ENCODE data around the gene CUBN.
A peak's percentile ranks its signal among the peaks of the same experiment; 100 is the strongest.

CUBN gene

DNA sequence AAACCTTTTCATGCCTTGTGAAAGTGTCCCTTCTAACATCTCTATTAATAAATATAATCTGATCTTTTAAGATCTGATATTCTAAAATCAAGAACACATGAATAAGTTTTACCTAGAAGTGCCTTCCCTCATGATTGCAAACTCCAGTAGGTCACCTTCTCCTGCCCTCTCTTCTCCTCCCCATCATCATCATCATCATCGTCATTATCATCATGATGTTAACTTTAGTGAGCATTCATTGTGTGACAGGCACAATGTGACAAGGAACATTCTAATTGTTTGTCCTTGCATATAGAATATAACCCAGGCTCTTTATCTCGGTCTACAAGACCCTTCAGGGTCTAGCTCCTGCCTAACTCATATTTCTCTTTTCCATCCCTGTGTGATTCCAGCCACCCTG, 51.7 kb downstream of the CUBN start:
- Histone ChIP-seq H3K9me3 (ENCODE audit: low read depth, low read length) (no peaks in the 10 kb centered on the region), H3K36me3 (ENCODE audit: insufficient read depth, low read length) (no peaks in the 10 kb centered on the region), H3K9ac (ENCODE audit: insufficient read length) (no peak overlapping the region), H3K4me3 (no peak overlapping the region), H3K27ac (peak overlapping the region; percentile 78)
- TF ChIP-seq POLR2AphosphoS5 (IDR thresholded peaks at IDR 0.05; ENCODE audit: borderline replicate concordance, low read depth, low read length) (no peak), FOXP2 (optimal IDR thresholded peaks at IDR 0.05; ENCODE audit: control extremely low read depth, extremely low read length, insufficient read depth) (no peak), EZH2 (IDR thresholded peaks at IDR 0.05) (no peak)
- DNase-seq (ENCODE audit: low read depth, low spot score) = no peak

DNA sequence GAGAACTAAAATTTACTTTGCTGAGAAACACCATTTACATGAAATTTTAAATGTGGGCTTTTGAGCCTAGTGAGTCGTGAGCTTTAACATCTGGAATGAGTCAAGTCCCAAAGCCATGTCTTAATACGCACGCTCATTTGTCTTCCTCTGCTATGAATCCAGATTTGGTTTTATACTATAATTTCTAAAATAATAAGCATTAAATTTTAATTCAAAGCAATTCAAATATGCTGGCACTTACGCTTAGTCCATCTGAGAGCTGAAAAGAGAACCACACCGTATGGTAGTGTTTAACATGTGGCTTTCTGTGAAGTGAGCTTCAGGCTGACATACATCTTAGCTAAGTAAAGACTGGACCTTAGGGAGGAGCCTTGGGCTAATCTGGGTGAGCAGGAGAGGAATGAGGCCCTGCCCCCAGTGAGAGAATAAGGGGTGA, 52.2 kb downstream of the CUBN start:
- H3K4me3 ChIP-seq = no peak overlapping the region
- H3K27ac ChIP-seq = peak overlapping the region; percentile 78
- TF ChIP-seq FOXP2 (optimal IDR thresholded peaks at IDR 0.05; ENCODE audit: control extremely low read depth, extremely low read length, insufficient read depth) (no peak), POLR2AphosphoS5 (IDR thresholded peaks at IDR 0.05; ENCODE audit: borderline replicate concordance, low read depth, low read length) (no peak), EZH2 (IDR thresholded peaks at IDR 0.05) (no peak)
- no peak for DNase-seq (ENCODE audit: low read depth, low spot score)
- H3K9ac ChIP-seq (ENCODE audit: insufficient read length) = no peak overlapping the region
- H3K36me3 ChIP-seq (ENCODE audit: insufficient read depth, low read length) = no peaks in the 10 kb centered on the region
- H3K9me3 ChIP-seq (ENCODE audit: low read depth, low read length) = no peaks in the 10 kb centered on the region

DNA sequence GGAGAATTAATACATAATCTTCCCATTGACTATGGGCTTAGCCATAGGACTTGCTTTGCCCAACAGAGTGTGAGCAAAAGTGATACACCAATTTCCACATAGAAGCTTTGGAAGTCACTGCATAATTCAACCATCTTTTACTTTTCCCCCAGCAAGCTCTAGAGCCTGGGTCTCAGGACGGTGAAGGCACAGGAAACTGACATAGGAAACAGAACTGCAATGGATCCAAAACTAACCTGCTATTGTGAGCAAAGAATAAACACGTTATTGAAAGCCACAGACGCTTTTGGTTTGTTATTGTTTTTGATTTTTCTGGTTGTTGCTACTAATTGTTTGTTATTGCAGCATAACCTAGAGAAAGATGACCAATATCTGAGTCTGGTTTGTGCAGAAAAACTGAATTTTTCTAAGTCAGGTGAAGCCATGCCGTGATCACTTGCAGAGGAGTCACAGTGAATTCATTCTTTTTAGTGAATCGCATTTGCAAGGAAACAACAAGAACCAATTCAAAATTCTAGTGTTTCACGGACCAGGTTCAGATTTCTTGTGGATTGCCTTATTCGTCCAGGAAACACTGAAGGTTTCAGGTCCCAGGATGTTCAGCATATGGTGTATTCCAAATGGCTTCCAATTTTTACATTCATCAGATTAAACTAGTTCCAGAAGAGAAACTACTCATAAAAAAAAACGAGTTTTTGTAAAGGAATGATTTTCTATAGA, 52.8 kb downstream of the CUBN start:
- Histone ChIP-seq H3K27ac (peak overlapping the region; percentile 79), H3K9me3 (ENCODE audit: low read depth, low read length) (no peaks in the 10 kb centered on the region), H3K4me3 (no peak overlapping the region), H3K36me3 (ENCODE audit: insufficient read depth, low read length) (no peaks in the 10 kb centered on the region), H3K9ac (ENCODE audit: insufficient read length) (no peak overlapping the region)
- DNase-seq (ENCODE audit: low read depth, low spot score) = no peak
- TF ChIP-seq POLR2AphosphoS5 (IDR thresholded peaks at IDR 0.05; ENCODE audit: borderline replicate concordance, low read depth, low read length) = no peak
- TF ChIP-seq EZH2 (IDR thresholded peaks at IDR 0.05) = no peak
- no peak for TF ChIP-seq FOXP2 (optimal IDR thresholded peaks at IDR 0.05; ENCODE audit: control extremely low read depth, extremely low read length, insufficient read depth)

DNA sequence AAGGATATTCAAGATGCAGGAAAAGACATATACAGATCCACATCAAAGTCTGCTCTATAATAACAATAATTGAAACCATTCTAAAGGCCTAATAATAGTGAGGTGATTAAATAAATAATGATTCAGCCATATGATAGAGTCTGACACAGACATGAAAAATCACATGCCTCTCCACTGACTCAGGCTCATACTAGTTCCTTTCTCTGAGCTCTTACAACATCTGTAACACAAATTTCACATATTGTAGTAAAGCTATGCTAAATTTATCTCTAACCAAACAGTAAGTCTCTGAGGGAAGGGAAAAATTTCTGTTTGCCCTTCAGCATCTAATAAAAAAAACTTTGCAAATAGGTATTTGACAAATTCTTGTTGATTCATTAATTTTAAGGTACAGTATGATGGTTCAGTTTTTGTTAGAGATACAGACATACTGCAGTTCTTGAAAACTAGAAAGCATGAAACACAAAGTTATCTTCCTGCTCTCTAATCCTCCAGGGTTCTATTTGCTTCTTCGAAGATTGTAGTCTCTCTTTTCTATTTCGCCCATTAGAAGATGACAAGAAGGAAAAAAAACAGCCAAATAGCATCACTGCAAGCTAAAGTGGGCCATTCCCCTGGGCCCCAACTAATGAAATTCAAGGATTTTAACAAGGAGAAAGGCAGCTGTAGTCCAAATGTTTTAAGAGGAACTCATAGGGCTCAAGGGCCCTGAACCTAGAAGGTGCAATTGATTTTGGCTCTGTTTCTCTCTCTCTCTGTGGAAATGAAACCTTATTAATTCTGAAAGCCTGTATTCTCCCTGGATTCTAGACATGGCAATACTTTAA, 53.9 kb downstream of the CUBN start:
- no peak for DNase-seq (ENCODE audit: low read depth, low spot score)
- H3K36me3 ChIP-seq (ENCODE audit: insufficient read depth, low read length) = no peaks in the 10 kb centered on the region
- H3K9me3 ChIP-seq (ENCODE audit: low read depth, low read length) = no peaks in the 10 kb centered on the region
- TF ChIP-seq FOXP2 (optimal IDR thresholded peaks at IDR 0.05; ENCODE audit: control extremely low read depth, extremely low read length, insufficient read depth) = no peak
- TF ChIP-seq POLR2AphosphoS5 (IDR thresholded peaks at IDR 0.05; ENCODE audit: borderline replicate concordance, low read depth, low read length) = no peak
- no peak for TF ChIP-seq EZH2 (IDR thresholded peaks at IDR 0.05)
- no peak overlapping the region for H3K9ac ChIP-seq (ENCODE audit: insufficient read length)
- peak overlapping the region; percentile 38; the same call in 1 of the 2 replicates for H3K4me3 ChIP-seq
- H3K27ac ChIP-seq = peak overlapping the region; percentile 79

DNA sequence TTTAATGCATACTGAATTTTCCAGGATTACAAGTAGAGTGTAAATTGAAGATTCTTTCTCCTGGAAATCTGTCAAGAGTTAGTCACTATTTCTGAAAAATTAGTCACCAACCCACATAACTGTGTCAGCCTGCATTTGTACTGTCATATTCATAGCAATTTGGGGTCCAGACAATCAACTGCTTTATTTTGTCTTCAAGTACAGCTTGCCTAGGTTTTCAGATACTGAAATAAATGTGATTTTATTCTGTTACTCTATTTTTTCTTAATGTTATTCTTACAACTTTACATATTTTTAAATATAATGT, 55.1 kb downstream of the CUBN start:
- no peak overlapping the region for H3K4me3 ChIP-seq
- H3K27ac ChIP-seq = no peak overlapping the region
- TF ChIP-seq POLR2AphosphoS5 (IDR thresholded peaks at IDR 0.05; ENCODE audit: borderline replicate concordance, low read depth, low read length) (no peak), FOXP2 (optimal IDR thresholded peaks at IDR 0.05; ENCODE audit: control extremely low read depth, extremely low read length, insufficient read depth) (no peak), EZH2 (IDR thresholded peaks at IDR 0.05) (no peak)
- no peaks in the 10 kb centered on the region for H3K36me3 ChIP-seq (ENCODE audit: insufficient read depth, low read length)
- no peaks in the 10 kb centered on the region for H3K9me3 ChIP-seq (ENCODE audit: low read depth, low read length)
- no peak for DNase-seq (ENCODE audit: low read depth, low spot score)
- H3K9ac ChIP-seq (ENCODE audit: insufficient read length) = no peak overlapping the region

DNA sequence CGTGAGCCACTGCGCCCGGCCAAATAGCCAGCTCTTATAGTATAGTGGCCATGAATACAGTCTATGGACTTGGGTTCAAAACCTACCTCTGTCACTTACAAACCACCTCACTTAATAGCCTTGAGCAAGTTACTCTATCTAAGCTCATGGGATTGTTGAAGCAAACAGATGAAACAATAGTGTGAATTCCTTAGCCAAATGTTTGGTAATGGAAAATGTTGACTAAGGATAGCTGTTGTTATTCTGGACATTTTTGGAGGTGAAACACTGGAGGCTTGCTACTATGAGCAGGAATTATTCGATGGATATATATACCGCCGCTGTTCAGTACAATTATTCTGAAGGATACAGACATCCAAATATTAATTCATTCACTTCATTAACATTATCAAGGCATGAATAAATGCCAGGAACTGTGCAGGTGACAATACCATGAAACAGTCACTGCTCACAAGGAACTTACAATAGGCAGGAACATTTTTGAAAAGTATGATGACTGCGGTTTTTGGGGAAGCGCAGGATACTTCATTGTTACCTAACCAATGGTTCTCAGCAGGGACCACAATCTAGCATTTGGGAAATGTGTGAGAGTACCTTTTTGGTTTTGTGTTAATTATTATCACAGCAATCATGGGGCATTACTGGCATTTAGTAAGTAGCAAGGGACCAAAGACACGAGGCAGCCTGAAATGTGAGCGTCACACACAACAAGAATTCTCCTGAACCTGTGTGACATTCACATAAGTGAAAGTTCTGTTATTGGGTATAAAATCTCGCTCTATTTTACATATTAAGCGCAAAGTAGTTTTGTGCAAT, 55.7 kb downstream of the CUBN start:
- Histone ChIP-seq H3K9ac (ENCODE audit: insufficient read length) (no peak overlapping the region), H3K9me3 (ENCODE audit: low read depth, low read length) (no peaks in the 10 kb centered on the region), H3K36me3 (ENCODE audit: insufficient read depth, low read length) (no peaks in the 10 kb centered on the region), H3K27ac (no peak overlapping the region), H3K4me3 (no peak overlapping the region)
- TF ChIP-seq EZH2 (IDR thresholded peaks at IDR 0.05) (no peak), FOXP2 (optimal IDR thresholded peaks at IDR 0.05; ENCODE audit: control extremely low read depth, extremely low read length, insufficient read depth) (no peak), POLR2AphosphoS5 (IDR thresholded peaks at IDR 0.05; ENCODE audit: borderline replicate concordance, low read depth, low read length) (no peak)
- DNase-seq (ENCODE audit: low read depth, low spot score) = no peak

DNA sequence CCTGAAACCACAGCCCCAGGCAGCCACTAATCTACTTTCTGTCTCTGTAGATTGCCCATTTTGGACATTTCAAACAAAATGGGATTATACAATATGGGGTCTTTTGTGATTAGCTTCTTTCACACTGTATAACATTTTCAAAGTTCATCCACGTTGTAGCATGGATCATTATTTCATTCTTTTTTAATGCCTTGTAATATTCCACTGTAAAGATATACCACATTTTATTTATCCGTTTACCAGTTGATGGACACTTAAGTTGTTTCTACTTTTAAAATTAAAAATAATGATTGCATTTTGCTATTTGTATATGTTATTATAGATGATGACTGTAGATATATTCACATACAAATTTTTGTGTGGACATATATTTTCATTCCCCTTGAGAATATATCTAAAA, 60.7 kb downstream of the CUBN start:
- Histone ChIP-seq H3K36me3 (ENCODE audit: insufficient read depth, low read length) (no peaks in the 10 kb centered on the region), H3K4me3 (no peak overlapping the region), H3K27ac (no peak overlapping the region), H3K9me3 (ENCODE audit: low read depth, low read length) (no peaks in the 10 kb centered on the region; the same call in 1 of the 2 replicates), H3K9ac (ENCODE audit: insufficient read length) (no peak overlapping the region)
- no peak for TF ChIP-seq FOXP2 (optimal IDR thresholded peaks at IDR 0.05; ENCODE audit: control extremely low read depth, extremely low read length, insufficient read depth)
- TF ChIP-seq EZH2 (IDR thresholded peaks at IDR 0.05) = no peak
- no peak for TF ChIP-seq POLR2AphosphoS5 (IDR thresholded peaks at IDR 0.05; ENCODE audit: borderline replicate concordance, low read depth, low read length)
- no peak for DNase-seq (ENCODE audit: low read depth, low spot score)

Measured in SK-N-MC (cell line).